Adipocyte (in vitro differentiated cells): ENCODE results near the gene IL10RA.

Experiments
- DNase-seq: peaks from one replicate; pipeline ENCODE4 v3.0.0-alpha.2; 2015; ENCODE audit warnings: low read depth
- H3K27me3 ChIP-seq: replicated peaks from 2 replicates; pipeline ENCODE4 v1.7.0; 2013; ENCODE audit warnings: mild to moderate bottlenecking, low read length, moderate library complexity; ENCODE audit not compliant: control insufficient read depth, insufficient read depth
- H3K36me3 ChIP-seq: 2 replicates; pipeline ENCODE4 v1.7.0; 2013; ENCODE audit warnings: low read length, mild to moderate bottlenecking, moderate library complexity; ENCODE audit not compliant: control insufficient read depth, insufficient read depth, severe bottlenecking
- H3K4me1 ChIP-seq: 2 replicates; pipeline ENCODE4 v1.7.0; 2013; ENCODE audit warnings: mild to moderate bottlenecking, low read length, moderate library complexity; ENCODE audit not compliant: control insufficient read depth, insufficient read depth
- H3K4me3 ChIP-seq: 2 replicates; pipeline ENCODE4 v1.7.0; 2013; ENCODE audit warnings: mild to moderate bottlenecking, low read length, moderate library complexity
- H3K9ac ChIP-seq: 2 replicates; pipeline ENCODE4 v1.7.0; 2013; ENCODE audit warnings: mild to moderate bottlenecking, low read length, moderate library complexity
- H3K9me3 ChIP-seq: 2 replicates; pipeline ENCODE4 v1.7.0; 2013; ENCODE audit warnings: mild to moderate bottlenecking, low read length, moderate library complexity; ENCODE audit not compliant: control insufficient read depth

Gene IL10RA

GRCh38 chr11:118012083-118012669 lies 26.0 kb downstream of the IL10RA start:
- DNase-seq: peak; percentile 2
- Histone ChIP-seq H3K27me3 (peaks cover 58% of the 10 kb centered on the region), H3K4me3 (no peak overlapping the region), H3K9ac (no peak overlapping the region), H3K36me3 (no peaks in the 10 kb centered on the region), H3K4me1 (no peaks in the 10 kb centered on the region), H3K9me3 (peaks cover 3% of the 10 kb centered on the region)

- Histone ChIP-seq H3K36me3 (no peaks in the 10 kb centered on the region), H3K9me3 (peaks cover 17% of the 10 kb centered on the region), H3K27me3 (peaks cover 58% of the 10 kb centered on the region), H3K9ac (no peak overlapping the region), H3K4me1 (no peaks in the 10 kb centered on the region), H3K4me3 (no peak overlapping the region)
- no peak for DNase-seq
These were observed 27.8 kb downstream of the IL10RA start for GRCh38 chr11:118014022-118014421.

- no peak for DNase-seq
- Histone ChIP-seq H3K36me3 (no peaks in the 10 kb centered on the region), H3K27me3 (peaks cover 44% of the 10 kb centered on the region)
These were observed 29.2 kb downstream of the IL10RA start for GRCh38 chr11:118015385-118015841.

GRCh38 chr11:118016104-118016503 lies 29.9 kb downstream of the IL10RA start:
- no peak for DNase-seq
- H3K9ac ChIP-seq: no peak overlapping the region
- peaks cover 26% of the 10 kb centered on the region for H3K9me3 ChIP-seq
- no peak overlapping the region for H3K4me3 ChIP-seq
- H3K27me3 ChIP-seq: peaks cover 40% of the 10 kb centered on the region
- H3K4me1 ChIP-seq: no peaks in the 10 kb centered on the region
- H3K36me3 ChIP-seq: no peaks in the 10 kb centered on the region

More at GRCh38 chr11:118015385-118015841, 29.2 kb downstream of the IL10RA start:
- Histone ChIP-seq H3K9ac (no peak overlapping the region), H3K4me1 (no peaks in the 10 kb centered on the region), H3K4me3 (no peak overlapping the region), H3K9me3 (peaks cover 19% of the 10 kb centered on the region)

- Histone ChIP-seq H3K9ac (no peak overlapping the region), H3K4me3 (no peak overlapping the region), H3K27me3 (peaks cover 40% of the 10 kb centered on the region), H3K9me3 (peaks cover 30% of the 10 kb centered on the region), H3K4me1 (no peaks in the 10 kb centered on the region), H3K36me3 (no peaks in the 10 kb centered on the region)
- no peak for DNase-seq
These were observed 30.9 kb downstream of the IL10RA start for GRCh38 chr11:118017111-118017510.

- Histone ChIP-seq H3K4me1 (no peaks in the 10 kb centered on the region), H3K9me3 (peaks cover 30% of the 10 kb centered on the region)
- no peak for DNase-seq
These were observed 31.6 kb downstream of the IL10RA start for GRCh38 chr11:118017631-118018315.

GRCh38 chr11:118018401-118018800 lies 32.2 kb downstream of the IL10RA start:
- no peak for DNase-seq
- Histone ChIP-seq H3K4me3 (no peak overlapping the region), H3K9ac (no peak overlapping the region), H3K36me3 (no peaks in the 10 kb centered on the region), H3K9me3 (peaks cover 30% of the 10 kb centered on the region), H3K27me3 (peaks cover 36% of the 10 kb centered on the region), H3K4me1 (no peaks in the 10 kb centered on the region)

More at GRCh38 chr11:118017631-118018315, 31.6 kb downstream of the IL10RA start:
- no peak overlapping the region for H3K4me3 ChIP-seq
- H3K36me3 ChIP-seq: no peaks in the 10 kb centered on the region
- H3K27me3 ChIP-seq: peaks cover 40% of the 10 kb centered on the region
- H3K9ac ChIP-seq: no peak overlapping the region

GRCh38 chr11:118021146-118021545 lies 35.0 kb downstream of the IL10RA start:
- no peaks in the 10 kb centered on the region for H3K36me3 ChIP-seq
- H3K9ac ChIP-seq: no peak overlapping the region
- H3K4me3 ChIP-seq: no peak overlapping the region
- no peak for DNase-seq
- H3K9me3 ChIP-seq: peaks cover 38% of the 10 kb centered on the region
- peaks cover 11% of the 10 kb centered on the region for H3K27me3 ChIP-seq
- H3K4me1 ChIP-seq: no peaks in the 10 kb centered on the region

- Histone ChIP-seq H3K27me3 (peaks cover 7% of the 10 kb centered on the region), H3K4me1 (no peaks in the 10 kb centered on the region), H3K4me3 (no peak overlapping the region), H3K36me3 (no peaks in the 10 kb centered on the region), H3K9ac (no peak overlapping the region), H3K9me3 (peaks cover 10% of the 10 kb centered on the region)
- DNase-seq: no peak
These were observed 41.5 kb downstream of the IL10RA start for GRCh38 chr11:118027694-118028093.

GRCh38 chr11:118028626-118029025 lies 42.4 kb downstream of the IL10RA start:
- Histone ChIP-seq H3K4me1 (no peaks in the 10 kb centered on the region), H3K9ac (no peak overlapping the region), H3K36me3 (no peaks in the 10 kb centered on the region), H3K4me3 (no peak overlapping the region), H3K27me3 (peaks cover 7% of the 10 kb centered on the region), H3K9me3 (peaks cover 10% of the 10 kb centered on the region)
- no peak for DNase-seq

- Histone ChIP-seq H3K9me3 (no peaks in the 10 kb centered on the region), H3K27me3 (peaks cover 16% of the 10 kb centered on the region), H3K9ac (no peak overlapping the region), H3K4me1 (no peaks in the 10 kb centered on the region), H3K36me3 (no peaks in the 10 kb centered on the region), H3K4me3 (no peak overlapping the region)
- no peak for DNase-seq
These were observed 47.2 kb downstream of the IL10RA start for GRCh38 chr11:118033443-118033842.
